ENCODE measurements around the gene CCDC92. TPM values are rescaled to one million over a fixed set of nuclear protein-coding genes. Genes with fewer than 3 reads are reported as not detected.

CCDC92 gene
- total and polyA plus RNA-seq, 2 experiments from 2014 or later = 49.3 to 67.0 TPM

- Histone ChIP-seq H3K36me3 (no peaks in the 10 kb centered on the region), H3K4me1 (ENCODE audit: low read depth) (peaks cover 5% of the 10 kb centered on the region), H3K4me3 (no peak overlapping the region), H3K27ac (no peak overlapping the region), H3K9me3 (ENCODE audit: low read depth) (no peaks in the 10 kb centered on the region), H3K27me3 (peaks cover 8% of the 10 kb centered on the region)
- DNase-seq (ENCODE audit: low read depth in 1 of 2, low spot score in 1 of 2) = no peak
- TF ChIP-seq, protein P1, sequence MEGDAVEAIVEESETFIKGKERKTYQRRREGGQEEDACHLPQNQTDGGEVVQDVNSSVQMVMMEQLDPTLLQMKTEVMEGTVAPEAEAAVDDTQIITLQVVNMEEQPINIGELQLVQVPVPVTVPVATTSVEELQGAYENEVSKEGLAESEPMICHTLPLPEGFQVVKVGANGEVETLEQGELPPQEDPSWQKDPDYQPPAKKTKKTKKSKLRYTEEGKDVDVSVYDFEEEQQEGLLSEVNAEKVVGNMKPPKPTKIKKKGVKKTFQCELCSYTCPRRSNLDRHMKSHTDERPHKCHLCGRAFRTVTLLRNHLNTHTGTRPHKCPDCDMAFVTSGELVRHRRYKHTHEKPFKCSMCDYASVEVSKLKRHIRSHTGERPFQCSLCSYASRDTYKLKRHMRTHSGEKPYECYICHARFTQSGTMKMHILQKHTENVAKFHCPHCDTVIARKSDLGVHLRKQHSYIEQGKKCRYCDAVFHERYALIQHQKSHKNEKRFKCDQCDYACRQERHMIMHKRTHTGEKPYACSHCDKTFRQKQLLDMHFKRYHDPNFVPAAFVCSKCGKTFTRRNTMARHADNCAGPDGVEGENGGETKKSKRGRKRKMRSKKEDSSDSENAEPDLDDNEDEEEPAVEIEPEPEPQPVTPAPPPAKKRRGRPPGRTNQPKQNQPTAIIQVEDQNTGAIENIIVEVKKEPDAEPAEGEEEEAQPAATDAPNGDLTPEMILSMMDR (IDR thresholded peaks at IDR 0.05; ENCODE audit: low read depth, low read length) = no peak
Observed at GRCh38 chr12:123963821-123964220, 8.8 kb downstream of the CCDC92 start.

- Histone ChIP-seq H3K4me3 (no peak overlapping the region), H3K9me3 (ENCODE audit: low read depth) (no peaks in the 10 kb centered on the region), H3K36me3 (no peaks in the 10 kb centered on the region), H3K27me3 (no peaks in the 10 kb centered on the region), H3K4me1 (ENCODE audit: low read depth) (peaks cover 5% of the 10 kb centered on the region), H3K27ac (no peak overlapping the region)
- TF ChIP-seq, protein P1 (IDR thresholded peaks at IDR 0.05; ENCODE audit: low read depth, low read length) = no peak
- no peak for DNase-seq (ENCODE audit: low read depth in 1 of 2, low spot score in 1 of 2)
Observed at GRCh38 chr12:123962513-123962912, 10.1 kb downstream of the CCDC92 start.

GRCh38 chr12:123961585-123962345 is 10.9 kb downstream of the CCDC92 start:
- H3K27ac ChIP-seq = no peak overlapping the region
- no peak overlapping the region for H3K4me3 ChIP-seq
- no peaks in the 10 kb centered on the region for H3K4me1 ChIP-seq (ENCODE audit: low read depth)
- no peaks in the 10 kb centered on the region for H3K36me3 ChIP-seq
- no peak for DNase-seq (ENCODE audit: low read depth in 1 of 2, low spot score in 1 of 2)
- no peaks in the 10 kb centered on the region for H3K27me3 ChIP-seq
- no peaks in the 10 kb centered on the region for H3K9me3 ChIP-seq (ENCODE audit: low read depth)
- TF ChIP-seq, protein P1 (IDR thresholded peaks at IDR 0.05; ENCODE audit: low read depth, low read length) = no peak

GRCh38 chr12:123960856-123961255 is 11.8 kb downstream of the CCDC92 start:
- DNase-seq (ENCODE audit: low read depth in 1 of 2, low spot score in 1 of 2) = no peak
- H3K27me3 ChIP-seq = no peaks in the 10 kb centered on the region
- H3K4me3 ChIP-seq = no peak overlapping the region
- TF ChIP-seq, protein P1 (IDR thresholded peaks at IDR 0.05; ENCODE audit: low read depth, low read length) = no peak
- H3K9me3 ChIP-seq (ENCODE audit: low read depth) = no peaks in the 10 kb centered on the region
- H3K4me1 ChIP-seq (ENCODE audit: low read depth) = no peaks in the 10 kb centered on the region
- H3K36me3 ChIP-seq = no peaks in the 10 kb centered on the region
- no peak overlapping the region for H3K27ac ChIP-seq

DNA sequence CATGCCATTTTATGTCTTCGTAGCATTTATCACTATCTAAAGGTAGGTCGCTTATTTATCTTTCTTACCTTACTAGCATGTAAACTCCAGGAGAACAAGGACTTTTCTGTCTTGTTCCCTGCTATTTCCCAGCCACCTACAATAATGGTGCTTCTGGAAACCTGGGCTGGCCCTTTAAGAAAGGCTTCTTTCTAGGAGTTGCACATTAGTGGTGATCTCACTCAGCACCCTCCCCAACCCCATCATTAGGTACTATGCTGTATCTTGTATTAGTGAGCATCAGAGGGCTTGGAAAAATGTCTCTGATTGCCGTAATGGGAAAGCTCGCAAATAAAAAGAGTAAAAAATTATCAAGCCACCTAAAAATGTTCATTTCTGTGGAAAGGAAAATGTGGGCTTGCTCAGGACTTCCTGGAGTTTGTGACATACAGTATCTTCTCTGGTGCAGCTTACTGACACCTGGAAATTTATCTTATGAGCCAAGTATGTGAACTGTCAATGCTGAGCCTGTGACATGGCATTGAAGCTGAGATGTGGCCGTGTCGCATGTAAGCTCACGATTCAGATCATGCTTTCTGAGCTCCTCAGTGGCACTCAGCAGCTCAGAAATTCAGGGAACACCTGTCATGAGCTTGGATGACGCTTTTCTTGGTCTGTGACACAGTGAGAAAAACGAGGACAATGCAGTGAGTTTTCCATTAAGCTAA is 12.4 kb downstream of the CCDC92 start:
- H3K36me3 ChIP-seq = no peaks in the 10 kb centered on the region
- H3K9me3 ChIP-seq (ENCODE audit: low read depth) = no peaks in the 10 kb centered on the region
- H3K4me3 ChIP-seq = no peak overlapping the region
- no peak overlapping the region for H3K27ac ChIP-seq
- no peaks in the 10 kb centered on the region for H3K4me1 ChIP-seq (ENCODE audit: low read depth)
- TF ChIP-seq, protein P1 (IDR thresholded peaks at IDR 0.05; ENCODE audit: low read depth, low read length) = no peak
- no peaks in the 10 kb centered on the region for H3K27me3 ChIP-seq
- DNase-seq (ENCODE audit: low read depth in 1 of 2, low spot score in 1 of 2) = no peak
